GM21717 (cell line): ENCODE measurements around the gene PIP4K2C.
A peak's percentile ranks its signal among the peaks of the same experiment; 100 is the strongest.

ENCODE experiments used
- ATAC-seq: cut with Tn5 transposase; IDR thresholded peaks from one replicate; pipeline ENCODE4 v1.9.1; 2021; ENCODE audit warnings: mild to moderate bottlenecking, moderate library complexity; ENCODE audit not compliant: unreplicated experiment

PIP4K2C gene

GRCh38 chr12:57590864-57591781, at the start of gene PIP4K2C:
PIP4K2C (plus strand) TSS chr12:57591192; CDS start chr12:57591290, 98 bp downstream.
- ATAC-seq = peak; percentile 93

GRCh38 chr12:57541717-57542116, 49.3 kb upstream of the PIP4K2C start:
- no peak for ATAC-seq

GRCh38 chr12:57543581-57543980, 47.4 kb upstream of the PIP4K2C start:
- ATAC-seq = no peak

DNA sequence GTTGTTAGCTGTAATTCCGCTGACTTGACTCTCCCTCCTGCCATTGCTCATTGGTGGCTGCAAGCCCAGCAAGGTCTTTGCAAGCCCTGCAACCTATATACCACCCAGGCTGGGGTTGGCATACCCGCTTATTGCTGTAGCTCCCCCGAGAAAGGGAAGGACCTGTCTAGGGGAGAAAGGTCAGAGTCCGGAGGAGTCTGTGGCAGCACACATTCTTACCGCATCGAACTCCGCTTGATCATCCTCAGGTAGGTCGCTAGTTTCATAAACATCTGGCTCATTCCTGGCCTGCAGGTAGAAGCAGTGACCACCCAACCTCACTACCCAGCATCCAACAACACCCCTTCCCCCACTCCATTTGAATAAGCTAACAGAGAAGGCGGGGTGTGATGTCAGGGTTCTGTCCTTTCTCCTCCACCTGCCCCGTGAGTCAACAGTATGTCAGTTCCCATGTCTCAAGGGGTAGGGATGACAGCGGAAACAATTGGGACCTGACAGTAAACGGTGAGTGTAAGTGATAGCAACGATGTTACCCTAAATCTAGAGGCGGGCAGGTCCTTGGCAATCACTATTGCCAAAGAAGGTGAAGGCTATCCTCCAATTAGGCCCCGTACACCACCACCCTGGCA, 45.1 kb upstream of the PIP4K2C start:
- ATAC-seq = no peak

DNA sequence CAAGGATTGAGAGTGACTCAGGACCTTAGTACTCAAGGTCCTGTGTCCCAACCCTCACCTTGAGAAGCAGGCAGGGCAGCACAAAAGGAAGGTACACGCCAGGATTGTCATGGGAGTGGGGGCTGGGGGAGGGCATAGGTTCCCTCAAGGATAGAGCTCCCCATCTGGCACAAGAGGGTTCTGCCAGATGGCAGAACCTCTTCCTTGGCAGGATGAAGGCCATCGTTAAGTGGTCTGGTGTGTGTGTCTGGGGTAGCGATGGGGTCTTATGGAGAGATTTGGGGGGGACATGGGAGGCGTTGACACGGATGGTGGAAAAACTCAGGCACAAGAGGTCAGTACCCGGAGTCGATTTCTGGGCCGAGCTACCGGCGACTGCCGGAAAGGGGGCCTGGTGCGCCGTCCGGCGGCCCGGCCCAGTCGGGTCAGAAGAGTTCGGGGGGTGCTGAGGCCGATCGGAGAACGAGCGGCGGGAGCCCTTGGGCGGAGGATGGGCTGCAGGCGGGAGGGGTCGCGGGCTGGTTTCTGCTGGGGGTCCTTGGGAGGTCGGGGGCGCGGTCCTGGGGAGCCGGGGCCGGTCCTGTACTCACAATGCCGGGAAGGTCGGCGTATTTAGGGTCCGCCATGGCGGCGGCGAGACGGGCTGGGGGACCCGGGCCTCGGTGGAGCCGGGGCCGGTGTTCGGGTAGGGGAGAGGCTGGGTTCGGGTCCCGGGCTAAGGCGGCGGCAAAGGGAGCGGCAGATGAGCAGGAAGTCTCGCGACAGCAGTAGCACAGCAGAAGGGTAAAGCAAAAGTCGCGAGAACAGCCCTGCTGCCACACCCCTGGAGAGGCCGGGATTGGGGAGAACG, 44.3 kb upstream of the PIP4K2C start, which contains the start of gene DCTN2:
Gene DCTN2, minus strand, starts transcription at position 755 of the 850 bp plus-strand sequence. Its CDS starts 129 bp downstream, at position 626.
- ATAC-seq = peak; percentile 98

DNA sequence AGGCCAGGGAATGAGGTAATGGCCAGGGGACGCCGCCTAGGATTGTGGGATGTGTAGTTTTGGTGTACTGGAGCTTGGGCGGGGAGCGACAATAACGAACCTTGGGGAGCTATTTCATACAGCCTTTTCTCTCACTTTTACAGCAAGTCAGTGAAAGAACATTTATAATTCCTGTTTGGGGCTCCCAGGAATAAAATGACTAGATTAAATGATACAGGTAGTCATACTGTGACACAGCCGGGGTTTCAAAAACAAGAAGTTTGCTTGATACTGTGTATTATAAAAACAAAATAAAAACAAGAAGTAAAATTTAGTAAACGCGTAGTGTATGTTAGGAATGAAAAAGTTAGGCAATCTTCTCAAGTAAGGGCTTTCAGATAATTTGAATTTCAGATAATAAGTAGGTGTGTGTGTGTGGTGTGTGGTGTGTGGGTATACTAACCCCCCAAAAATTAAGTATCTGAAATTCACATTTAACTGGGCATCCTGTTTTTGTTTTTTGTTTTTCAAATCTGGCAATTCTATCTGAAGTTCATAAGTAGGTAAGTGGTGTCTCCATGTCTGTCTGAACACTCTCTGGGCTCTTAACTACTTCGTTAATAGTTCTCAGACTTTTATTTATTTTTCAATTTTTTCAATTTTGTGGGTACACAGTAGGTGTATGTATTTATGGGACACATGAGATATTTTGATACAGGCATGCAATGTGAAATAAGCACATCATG, 43.5 kb upstream of the PIP4K2C start:
- ATAC-seq = no peak

DNA sequence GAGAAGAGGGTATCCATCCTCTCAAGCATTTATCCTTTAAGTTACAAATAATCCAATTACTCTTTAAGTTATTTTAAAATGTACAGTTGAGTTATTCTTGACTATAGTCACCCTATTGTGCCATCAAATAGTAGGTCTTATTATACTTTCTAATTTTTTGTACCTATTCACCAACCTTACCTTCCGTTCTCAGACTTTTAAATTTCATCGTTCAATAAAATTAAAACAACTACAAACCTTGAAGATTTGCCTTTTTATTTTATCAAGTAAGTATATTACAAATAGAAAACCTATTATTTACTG, 43.0 kb upstream of the PIP4K2C start:
- no peak for ATAC-seq

- no peak for ATAC-seq
Measured at GRCh38 chr12:57548488-57548887, 42.5 kb upstream of the PIP4K2C start.

DNA sequence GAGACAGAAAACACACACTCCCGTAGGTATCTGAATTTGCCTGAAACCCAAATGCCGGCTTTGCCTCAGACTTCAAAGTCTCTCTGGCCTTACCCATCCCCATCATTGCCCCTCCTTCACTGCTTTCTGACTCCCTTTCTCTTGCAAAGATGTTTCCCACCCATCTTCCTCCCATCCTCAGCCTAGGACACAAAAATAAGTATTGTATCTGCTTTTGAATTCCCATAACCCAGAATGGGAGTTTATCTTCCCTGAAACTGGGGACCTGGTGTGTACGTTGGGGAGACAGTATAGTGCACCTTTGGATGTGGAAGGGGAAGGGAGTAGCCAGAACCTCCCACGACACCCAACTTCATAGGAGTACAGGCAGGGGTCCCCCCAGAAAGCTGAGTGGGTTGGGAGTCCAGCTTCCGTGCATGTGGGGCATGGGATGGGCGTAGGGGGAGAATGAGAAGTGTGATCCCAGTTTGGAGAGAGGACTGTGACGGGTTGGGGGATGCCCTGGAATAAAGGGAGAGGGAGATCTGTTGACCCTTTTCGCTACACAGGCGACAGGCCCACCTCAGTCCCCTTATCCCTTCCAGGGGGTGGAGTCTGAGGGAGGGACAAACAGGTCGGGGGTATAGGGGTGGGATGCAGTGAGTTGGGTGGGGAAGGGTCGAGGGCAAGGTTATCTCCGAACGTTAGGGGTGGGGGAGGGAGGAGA, 41.6 kb upstream of the PIP4K2C start:
- ATAC-seq = no peak

- no peak for ATAC-seq
Measured at GRCh38 chr12:57549909-57550640, 40.9 kb upstream of the PIP4K2C start, which contains the start of gene KIF5A. KIF5A (plus strand) TSS chr12:57550044; CDS start chr12:57550272, 228 bp downstream.

DNA sequence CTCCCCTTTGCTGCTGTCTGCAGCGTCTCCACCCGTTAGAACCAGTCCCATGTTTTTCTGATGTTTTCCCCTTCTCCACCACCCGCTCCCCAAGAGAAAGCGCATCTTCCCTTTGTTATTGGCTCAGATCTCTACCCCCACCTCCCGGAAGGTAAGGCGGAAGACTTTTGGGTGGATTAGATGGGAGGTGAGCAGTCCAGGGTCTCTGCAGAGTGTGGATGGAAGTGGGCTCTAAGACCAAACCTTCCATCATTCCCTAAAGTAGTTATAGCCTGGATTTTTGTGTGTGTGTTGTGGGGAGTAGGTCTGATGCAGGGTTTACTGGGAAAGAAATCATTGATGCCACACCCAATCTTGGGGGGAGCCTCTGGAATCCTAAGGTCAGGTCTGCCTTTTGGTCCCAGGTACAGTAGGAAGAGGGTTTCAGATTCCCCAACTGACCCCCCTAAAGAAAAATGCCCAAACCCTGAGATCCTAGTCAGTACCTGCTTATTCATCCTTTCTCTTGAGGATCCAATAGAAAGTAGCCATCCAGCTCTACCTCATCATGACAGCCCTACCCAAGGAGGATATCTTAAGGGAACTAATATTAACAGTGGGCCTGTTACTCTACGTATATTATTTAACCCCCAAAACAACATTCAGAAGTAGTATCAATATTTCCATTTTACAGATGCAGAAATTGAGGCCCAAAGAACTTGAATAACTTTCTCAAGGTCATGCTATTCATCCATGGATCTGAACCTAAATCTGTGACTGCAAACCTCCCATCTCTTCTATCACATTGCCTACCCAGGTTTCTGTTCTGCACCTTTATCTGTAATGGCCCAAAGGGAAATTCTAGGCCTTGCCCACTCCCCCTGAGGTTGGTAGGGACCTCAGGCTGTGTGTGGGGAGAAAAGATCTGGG, 40.1 kb upstream of the PIP4K2C start:
- ATAC-seq = no peak

DNA sequence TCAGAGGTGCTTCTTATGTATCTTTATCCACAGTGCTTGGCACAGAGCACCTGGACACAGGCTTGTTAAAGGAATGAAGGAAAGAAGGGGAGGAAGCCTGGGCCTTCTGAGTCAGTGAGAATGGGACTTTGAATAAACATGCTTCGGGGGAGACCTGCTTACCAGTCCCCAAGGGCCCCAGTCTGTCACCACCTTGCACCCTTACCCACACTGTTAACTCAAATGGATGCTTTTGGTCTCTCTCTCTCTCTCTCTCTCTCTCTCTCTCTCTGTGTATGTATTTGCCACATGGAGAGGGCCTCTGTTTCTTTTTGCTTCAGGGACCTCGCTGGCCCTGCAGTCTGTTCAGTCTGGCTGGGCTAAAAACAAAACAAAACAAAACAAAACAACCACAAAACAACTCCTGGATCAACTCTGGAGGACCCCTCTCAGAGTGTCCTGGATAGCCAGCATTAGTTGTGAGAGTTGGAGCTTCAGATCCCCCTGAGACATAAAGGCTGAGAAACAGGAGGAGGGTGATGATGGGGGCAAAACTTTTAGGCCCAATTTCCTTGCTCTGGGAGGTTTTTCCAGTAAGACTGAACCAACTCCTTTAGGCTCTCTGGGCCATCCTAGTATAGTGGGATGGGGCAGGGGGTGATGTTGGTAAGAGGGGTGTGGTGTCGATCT, 39.2 kb upstream of the PIP4K2C start:
- no peak for ATAC-seq

GRCh38 chr12:57552306-57552651, 38.7 kb upstream of the PIP4K2C start:
- no peak for ATAC-seq

DNA sequence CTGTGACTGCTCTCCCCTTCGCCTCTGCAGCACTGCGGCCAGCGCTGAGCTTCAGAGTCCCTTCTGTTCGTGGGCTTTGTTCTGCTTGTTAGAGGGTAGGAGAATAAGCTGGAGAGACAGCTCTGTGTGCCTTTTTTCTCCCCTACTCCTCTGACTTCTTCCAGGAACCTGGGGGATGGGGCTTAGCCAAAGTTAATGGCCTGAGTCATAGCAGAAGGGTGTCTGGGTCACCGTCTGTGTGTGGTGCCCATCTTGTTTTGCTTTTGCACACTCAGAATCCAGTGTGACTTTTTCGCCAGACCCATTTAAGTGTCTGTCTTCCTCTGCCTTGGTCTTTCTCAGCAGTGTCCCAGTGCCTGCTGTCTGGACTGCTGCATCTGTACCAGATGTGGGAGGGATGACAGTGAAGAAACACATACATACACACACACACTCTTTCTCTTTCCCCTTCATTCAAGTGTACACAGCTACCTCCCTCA, 38.1 kb upstream of the PIP4K2C start:
- ATAC-seq = no peak

- ATAC-seq = no peak
Measured at GRCh38 chr12:57553343-57554202, 37.4 kb upstream of the PIP4K2C start.

GRCh38 chr12:57554453-57554852, 36.5 kb upstream of the PIP4K2C start:
- ATAC-seq = no peak

DNA sequence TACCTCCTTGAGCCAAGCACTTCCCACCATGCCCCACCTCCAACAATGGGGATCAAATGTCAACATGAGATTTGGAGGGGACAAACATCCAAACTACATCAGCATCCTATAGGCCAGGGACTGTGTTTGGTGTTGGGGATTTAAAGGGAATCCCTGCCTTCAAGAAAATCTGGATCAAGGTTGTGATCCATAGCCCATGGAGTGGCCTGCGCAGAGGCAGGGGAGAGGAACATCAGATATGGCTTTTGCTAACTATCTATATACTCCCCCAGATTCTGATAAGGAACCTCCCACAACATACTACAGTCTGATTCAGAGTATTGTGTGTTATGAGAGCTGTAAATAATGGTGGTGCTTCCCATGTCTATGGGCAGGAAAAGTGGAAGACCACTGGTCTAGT, 36.1 kb upstream of the PIP4K2C start:
- no peak for ATAC-seq
